NOMO-1 treated with DMSO at 0.1 percent for 48 hours (cell line): ENCODE data around the gene FAM9A.

ENCODE experiments used
- DNase-seq: peaks from one replicate; lab custom pipeline; 2025; ENCODE audit not compliant: unreplicated experiment; lab: John Stamatoyannopoulos, UW

FAM9A gene

GRCh38 chrX:8801041-8801599, at the start of gene FAM9A:
Gene FAM9A, minus strand, starts transcription at chrX:8801383. Its CDS starts 1,212 bp downstream, at chrX:8800171.
- DNase-seq: no peak

DNA sequence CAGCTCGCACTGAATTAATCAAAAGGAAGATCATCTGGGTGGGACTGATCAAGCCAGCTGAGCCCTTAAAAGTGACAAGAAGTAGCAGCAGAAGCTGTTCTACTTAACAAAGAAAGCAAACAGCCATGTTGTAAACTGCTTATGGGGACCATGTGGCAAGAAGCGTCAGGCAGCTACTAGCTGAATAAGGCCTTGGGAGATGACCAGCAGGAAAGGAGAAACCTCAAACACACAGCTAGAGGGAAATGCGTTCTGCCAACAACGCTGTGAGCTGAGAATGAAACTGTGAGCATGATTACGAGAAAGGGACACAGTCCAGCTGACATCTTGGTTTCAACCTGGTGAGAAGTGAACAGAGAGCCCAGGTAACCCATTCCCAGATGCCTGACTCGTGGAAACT, 49.3 kb upstream of the FAM9A start:
- no peak for DNase-seq

- DNase-seq: no peak
Measured at GRCh38 chrX:8849945-8850344, 48.8 kb upstream of the FAM9A start.

DNA sequence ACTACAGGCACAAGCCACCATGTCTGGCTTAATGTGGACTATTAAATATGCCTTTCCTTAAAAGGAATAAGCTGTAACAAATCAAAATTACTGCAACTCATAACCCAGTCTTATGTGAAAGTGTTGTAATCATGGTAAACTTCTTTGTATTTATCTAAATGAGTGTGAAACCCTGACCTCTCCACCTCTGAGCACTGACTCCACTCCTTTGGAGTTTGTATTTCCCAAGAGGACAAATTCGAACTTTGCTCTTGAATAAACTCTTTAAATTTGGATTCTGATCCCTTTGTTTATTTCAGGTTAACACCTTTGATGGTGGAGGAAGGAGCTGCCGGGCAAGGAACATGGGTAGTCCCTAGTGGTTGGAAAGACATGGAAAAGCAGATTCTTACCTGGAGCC, 48.3 kb upstream of the FAM9A start:
- DNase-seq: no peak

DNA sequence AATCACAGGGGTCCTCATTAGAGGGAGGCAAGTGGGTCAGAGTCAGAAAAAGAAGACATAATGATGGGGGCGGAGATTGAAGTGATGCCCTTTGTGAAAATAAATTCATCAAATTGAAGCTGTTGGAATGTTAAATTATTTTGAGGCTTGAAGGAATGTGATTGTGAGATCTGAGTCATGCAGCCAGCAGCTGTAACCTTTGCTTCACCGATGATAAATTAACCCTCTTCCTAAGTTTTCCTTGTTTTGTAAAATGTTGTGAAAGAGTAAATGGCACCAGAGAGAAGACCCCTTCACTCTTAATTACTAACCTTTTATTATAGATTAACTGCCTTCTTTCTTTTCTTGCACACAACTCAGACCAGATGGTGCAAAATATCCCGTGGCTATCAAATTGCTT, 47.7 kb upstream of the FAM9A start:
- no peak for DNase-seq

- DNase-seq: no peak
Measured at GRCh38 chrX:8848441-8848840, 47.3 kb upstream of the FAM9A start.

GRCh38 chrX:8847360-8847759, 46.2 kb upstream of the FAM9A start:
- DNase-seq: no peak

- no peak for DNase-seq
Measured at GRCh38 chrX:8846266-8846665, 45.1 kb upstream of the FAM9A start.

DNA sequence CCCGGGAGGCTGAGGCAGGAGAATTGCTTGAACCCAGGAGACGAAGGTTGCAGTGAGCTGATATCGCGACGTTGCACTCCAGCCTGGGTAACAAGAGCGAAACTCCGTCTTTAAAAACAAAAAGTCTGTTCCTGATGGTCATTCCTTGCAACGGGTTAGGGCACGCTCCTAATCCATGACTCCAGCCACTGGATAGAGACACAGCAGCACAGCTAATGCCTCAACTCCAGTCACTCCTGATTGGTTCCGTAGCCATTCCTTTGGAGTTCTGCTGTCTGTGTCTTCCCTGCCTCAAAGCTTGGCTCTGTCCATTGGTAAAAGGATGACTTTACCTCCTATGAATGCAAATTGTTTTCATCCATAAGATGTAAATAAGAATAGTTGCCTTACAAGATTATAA, 44.3 kb upstream of the FAM9A start:
- no peak for DNase-seq

DNA sequence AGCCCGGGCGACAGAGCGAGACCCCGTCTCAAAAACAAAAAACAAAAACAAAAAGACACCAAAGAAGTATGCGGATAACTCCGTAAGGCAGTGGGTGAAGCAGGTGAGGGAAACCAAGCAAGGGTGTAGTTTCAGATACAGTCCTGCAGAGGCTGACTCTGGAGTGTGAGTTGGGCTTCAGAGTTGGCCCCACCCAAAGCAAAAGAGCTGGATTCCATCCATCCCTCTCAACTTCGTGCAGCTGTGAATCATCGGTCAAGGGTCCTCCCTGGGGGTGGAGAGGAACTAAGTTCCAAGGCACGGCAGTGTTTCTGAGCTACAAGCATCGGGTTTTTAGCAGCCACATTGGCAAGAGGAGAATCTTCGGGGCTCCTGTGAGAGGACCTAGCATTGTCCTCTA, 43.9 kb upstream of the FAM9A start:
- DNase-seq: no peak

DNA sequence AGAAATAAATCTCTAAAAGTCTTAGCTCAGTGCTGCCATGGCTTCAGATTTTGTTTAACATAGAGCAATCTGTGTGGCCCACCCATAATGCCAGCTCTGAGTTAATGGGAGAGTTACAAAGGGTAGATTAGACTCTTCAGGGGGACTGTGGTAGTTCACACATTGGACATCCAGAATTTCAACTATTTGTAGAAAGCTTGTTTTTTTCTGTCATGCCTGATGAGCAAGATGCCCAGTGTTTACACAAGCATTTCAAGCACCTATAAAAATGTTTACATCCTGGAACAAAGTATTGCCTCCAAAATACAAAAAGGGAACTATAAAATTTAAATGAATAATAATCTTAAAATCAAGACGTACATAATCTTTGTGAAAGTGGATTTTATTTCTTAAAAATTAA, 43.0 kb upstream of the FAM9A start:
- DNase-seq: no peak

DNA sequence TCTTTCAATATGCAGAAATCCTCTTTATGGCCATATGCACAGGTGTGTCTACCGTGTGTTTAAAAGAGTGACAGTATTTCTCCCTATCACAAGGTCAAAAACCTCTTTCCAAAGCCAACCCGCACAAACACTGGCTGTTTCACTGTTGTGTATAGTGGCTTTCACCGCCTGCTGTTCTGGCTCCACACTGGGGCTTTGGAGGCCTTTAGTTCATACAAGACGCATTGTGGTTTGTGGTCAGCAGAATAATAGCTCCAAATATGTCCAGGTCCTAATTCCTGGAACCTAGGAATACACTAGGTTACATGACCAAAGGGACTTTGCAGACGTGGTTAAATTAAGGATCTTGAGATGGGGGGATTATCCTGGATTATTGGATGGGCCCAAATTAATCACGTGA, 40.7 kb upstream of the FAM9A start:
- DNase-seq: no peak

GRCh38 chrX:8834392-8834791, 33.2 kb upstream of the FAM9A start:
- DNase-seq: no peak

GRCh38 chrX:8832582-8833378, 31.6 kb upstream of the FAM9A start:
- DNase-seq: no peak

- no peak for DNase-seq
Measured at GRCh38 chrX:8823698-8824097, 22.5 kb upstream of the FAM9A start.

- DNase-seq: no peak
Measured at GRCh38 chrX:8822002-8822401, 20.8 kb upstream of the FAM9A start.

- no peak for DNase-seq
Measured at GRCh38 chrX:8820910-8821527, 19.8 kb upstream of the FAM9A start.

GRCh38 chrX:8815460-8816065, 14.4 kb upstream of the FAM9A start:
- peak; percentile 30 for DNase-seq

GRCh38 chrX:8813036-8813435, 11.9 kb upstream of the FAM9A start:
- DNase-seq: no peak

- DNase-seq: no peak
Measured at GRCh38 chrX:8811611-8812010, 10.4 kb upstream of the FAM9A start.

GRCh38 chrX:8808661-8809060, 7.5 kb upstream of the FAM9A start:
- DNase-seq: no peak

DNA sequence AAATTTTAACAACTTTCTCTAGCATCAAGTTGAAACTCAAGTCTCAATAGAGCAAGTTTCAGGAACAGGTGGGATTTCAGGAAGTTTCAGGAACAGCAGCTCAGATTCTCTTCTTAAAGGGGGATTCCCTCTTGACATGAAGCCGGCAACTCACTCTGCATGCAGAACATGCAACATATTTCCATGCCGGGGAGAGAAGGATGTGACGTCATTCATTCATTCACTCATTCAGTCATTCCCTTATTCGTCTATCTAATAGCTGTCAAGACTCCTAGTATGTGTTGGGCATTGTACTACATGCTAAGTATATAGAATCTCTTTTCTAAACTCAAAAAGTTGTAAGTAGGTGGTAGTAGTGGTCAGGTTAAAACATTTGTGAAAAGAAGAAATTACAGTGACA, 4.8 kb upstream of the FAM9A start:
- DNase-seq: no peak
